Occipital lobe (tissue), 2 donors: ENCODE results near the gene RIC1. TPM values are rescaled to one million over a fixed set of nuclear protein-coding genes. Genes with fewer than 3 reads are reported as not detected.
"Not testable (repeated sequence)": the region's sequence is repeated elsewhere in the genome, so short reads cannot be mapped to it uniquely, and the experiment has no call there.

Experiments
- DNase-seq: peaks from one replicate; lab custom pipeline; 2025; lab: John Stamatoyannopoulos, UW
- total RNA-seq: library from RNA; depleted of rRNA; stranded (reverse); fragments of >200 nt; gene quantifications from one replicate; pipeline ENCODE4 v1.2.3, GENCODE V29; 2014

RIC1 gene
- total RNA-seq, 1 donor from 2014 or later: 33.4 TPM

- no peak for DNase-seq
These were observed 42.9 kb downstream of the RIC1 start for GRCh38 chr9:5671711-5672353.

DNA sequence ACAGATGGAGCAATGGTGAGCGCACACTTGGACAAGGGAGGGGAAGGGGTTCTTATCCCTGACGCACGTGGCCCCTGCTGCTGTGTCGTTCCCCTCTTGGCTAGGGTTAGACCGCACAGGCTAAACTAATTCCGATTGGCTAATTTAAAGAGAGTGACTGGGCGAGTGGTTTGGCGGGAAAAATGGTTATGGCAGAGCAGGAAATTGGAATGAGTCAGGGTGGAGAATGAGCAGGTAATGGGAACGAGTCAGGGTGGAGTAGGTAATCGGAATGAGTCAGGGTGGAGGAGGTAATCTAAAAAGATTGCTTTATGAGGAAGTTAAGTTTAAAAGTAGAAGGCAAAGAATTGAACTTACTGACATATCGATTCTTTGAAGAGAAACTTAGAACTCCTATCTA lies 46.1 kb downstream of the RIC1 start:
- DNase-seq: not testable (repeated sequence)

DNA sequence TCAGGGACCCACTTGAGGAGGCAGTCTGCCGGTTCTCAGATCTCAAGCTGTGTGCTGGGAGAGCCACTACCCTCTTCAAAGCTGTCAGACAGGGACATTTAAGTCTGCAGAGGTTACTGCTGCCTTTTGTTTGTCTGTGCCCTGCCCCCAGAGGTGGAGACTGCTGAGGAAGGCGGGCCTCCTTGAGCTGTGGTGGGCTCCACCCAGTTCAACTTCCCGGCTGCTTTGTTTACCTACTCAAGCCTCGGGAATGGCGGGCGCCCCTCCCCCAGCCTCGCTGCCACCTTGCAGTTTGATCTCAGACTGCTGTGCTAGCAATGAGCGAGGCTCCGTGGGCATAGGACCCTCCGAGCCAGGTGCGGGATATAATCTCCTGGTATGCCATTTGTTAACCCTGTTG lies 54.7 kb downstream of the RIC1 start:
- DNase-seq: not testable (repeated sequence)

- DNase-seq: no peak
These were observed 55.2 kb downstream of the RIC1 start for GRCh38 chr9:5684101-5684500.

DNA sequence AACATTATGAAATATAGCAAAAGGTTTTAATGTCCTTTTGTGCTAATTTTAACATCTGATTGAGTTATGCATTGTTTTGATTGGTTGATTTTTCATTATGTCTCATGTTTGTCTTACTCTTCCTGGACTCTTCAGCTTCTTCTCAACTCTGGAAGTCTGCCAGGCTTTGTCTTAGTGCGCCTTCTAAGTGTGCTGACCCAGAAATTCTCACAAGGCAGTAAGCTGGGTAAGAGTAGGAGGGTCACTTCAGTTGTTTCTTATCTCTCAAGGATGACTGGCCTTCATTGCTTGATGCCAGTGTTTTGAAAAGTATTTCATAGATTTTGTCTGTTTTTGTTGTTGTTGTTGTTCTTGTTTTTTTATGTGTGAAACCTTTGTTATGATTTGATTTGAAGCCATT lies 59.2 kb downstream of the RIC1 start:
- no peak for DNase-seq

DNA sequence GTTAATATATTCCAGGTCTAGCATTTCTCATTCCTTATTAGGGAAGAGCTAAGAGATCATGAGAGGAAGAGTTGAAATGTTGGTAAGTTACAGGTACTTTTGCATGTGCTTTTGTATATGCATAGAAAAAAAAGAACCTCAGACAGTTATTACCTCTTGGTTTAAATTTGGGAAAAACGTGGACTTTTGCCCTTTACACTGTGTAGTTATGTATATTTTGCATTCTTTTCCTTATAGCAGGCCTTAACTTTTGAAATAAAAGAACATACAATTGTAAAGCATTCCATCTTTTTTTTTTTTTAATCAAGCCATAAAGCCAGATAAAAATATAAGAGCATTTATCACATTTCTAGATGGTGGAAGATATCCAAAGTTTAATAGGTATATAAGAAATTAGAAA lies 61.4 kb downstream of the RIC1 start:
- no peak for DNase-seq

DNA sequence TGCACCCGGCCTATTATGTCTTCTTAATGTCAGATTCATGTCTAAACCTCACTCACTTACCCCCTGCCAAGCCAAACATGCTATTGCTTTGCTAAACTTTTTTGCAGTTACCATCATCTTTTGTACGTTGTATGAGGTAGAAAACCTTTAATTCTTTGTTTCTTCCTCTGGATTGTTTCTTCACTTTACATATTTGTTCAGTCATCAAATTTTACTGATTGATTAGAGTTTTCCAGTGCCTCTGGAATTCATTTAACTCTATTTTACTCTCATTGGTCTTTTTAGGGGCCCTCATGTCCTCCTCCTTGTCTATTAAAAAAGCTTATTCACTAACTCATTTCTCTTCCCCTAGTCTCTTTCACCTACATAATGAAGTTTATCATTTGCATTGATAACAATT lies 67.0 kb downstream of the RIC1 start:
- DNase-seq: no peak

DNA sequence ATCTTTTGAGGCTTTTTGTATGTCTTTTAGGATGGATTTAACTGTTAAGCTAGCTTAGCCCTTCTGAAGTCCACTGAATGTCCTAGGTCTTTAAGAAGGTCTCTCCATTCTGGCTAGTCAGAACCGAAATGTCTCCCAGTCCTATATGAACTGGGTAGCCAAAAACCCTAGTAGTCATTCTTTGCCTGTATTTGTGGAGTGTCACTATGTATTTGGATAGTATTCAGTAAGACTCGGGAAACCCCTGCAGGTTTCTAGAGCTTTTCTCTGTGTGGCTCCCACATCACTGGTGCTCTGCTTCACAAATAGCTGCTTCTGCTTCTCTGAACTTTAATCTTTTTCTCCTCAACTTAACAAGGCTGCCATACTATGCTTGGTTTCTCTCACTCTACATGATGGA lies 68.0 kb downstream of the RIC1 start:
- DNase-seq: no peak

- no peak for DNase-seq
These were observed 69.1 kb downstream of the RIC1 start for GRCh38 chr9:5698004-5698403.

DNA sequence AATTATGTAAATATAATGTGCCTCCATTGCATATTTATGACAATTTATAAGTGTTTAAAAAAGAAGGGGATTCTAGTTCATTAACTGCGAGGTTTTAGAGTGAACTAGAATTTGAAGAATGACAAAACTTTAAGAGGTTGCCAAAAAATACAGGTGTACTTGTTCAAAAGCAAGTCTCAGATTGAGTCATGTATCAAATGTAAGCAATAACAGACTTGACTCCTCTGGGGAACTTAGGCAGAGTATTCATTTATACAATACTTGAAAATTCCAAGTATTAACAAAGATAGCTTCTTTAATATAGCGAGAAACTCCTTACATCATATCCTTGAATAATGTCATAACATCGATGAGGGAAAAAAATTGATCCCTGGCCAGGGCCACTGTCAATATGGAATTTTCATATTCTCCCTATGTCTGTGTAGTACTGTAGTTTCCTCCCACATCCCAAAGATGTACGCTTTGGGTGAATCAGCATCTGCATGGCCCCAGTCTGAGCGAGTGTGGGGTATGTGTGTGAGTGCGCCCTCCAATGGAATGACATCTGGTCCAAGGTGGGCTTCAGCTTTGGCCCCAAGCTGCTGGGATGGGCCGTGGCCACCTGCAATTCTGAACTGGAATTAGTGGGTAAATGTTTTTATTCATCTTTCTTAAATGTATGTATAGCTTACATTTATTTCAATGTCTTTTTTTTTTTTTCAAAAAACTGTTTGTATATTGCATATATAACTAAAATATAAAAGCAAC lies 70.1 kb downstream of the RIC1 start:
- no peak for DNase-seq

- DNase-seq: no peak
These were observed 79.5 kb downstream of the RIC1 start for GRCh38 chr9:5708414-5708813.

- no peak for DNase-seq
These were observed 83.9 kb downstream of the RIC1 start for GRCh38 chr9:5712651-5713390.

DNA sequence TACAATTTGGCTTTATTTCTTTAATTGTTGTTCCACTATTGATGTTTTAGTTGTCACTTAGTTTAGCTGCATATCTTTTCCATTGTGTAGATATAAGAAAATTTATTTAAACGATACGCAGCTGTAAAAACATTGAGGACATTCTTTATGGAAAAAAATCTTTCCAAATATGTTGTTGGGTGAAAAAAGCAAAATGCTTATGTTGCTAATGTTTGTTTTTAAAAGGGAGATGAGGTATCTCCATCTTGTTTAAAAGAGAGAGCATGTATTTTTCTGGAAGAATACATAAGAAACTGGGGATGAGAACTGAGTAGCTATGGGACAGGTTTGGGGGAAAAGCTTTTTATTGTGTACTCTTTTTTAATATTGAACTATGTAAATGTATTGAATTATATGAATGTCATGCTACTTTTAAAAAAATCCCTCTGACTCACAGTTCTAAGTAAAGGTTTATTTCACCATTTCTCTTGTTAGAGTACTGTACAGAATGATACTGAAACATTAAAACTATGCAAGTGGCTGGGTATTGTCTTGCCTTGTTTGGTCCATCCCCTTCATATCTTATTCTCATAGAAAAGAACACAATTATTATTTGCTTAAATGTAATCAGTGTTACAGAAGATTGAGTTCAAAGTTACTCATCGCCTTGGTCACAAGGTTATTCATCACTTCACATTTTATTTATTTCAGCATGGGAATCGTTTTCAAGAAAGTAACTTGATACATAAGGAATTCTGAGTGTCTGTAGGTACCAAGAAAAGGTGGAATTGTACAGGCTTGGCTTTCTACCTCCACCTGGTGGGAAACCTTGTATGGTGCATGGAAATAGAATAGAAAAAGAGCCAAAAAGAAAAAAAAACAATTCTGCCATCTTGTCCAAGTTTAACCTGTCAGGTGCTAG lies 85.8 kb downstream of the RIC1 start:
- DNase-seq: no peak

DNA sequence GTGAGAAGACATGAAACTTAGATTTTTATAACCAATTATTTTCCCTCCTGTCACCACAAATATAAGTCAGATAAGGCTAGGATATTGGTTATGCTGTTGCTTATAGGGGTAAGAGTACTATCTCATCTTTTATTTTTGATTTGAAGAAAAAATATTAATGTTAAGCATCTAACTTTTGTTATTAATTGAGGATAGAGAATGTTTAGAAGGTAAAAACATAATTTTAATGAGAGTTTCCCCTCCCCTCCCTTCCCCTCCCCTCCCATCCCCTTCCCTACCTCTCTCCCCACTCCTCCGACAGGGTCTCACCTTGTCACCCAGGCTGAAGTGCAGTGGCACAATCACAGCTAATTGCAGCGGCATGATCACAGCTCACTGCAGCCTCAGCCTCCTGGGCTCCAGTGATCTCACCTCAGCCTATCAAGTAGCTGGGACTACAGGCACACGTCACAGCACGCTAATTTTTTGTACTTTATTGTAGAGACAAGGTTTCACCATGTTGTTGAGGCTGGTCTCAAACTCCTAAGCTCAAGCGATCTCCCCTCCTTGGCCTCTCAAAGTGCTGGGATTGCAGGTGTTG lies 86.7 kb downstream of the RIC1 start:
- DNase-seq: no peak

DNA sequence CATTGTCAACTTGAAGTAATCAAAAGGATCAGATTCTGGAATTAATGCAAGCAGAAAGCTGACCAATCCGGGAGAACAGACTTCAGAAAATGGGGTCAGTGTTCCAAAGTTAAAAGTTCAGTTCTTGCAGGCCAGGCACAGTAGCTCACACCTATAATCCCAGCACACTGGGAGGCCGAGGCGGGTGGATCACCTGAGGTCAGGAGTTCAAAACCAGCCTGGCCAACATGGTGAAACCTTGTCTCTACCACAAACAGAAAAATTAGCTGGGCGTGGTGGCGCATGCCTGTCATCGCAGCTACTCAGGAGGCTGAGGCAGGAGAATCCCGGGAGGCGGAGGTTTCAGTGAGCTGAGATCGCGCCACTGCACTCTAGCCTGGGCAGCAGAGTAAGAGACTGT lies 88.5 kb downstream of the RIC1 start:
- not testable (repeated sequence) for DNase-seq

DNA sequence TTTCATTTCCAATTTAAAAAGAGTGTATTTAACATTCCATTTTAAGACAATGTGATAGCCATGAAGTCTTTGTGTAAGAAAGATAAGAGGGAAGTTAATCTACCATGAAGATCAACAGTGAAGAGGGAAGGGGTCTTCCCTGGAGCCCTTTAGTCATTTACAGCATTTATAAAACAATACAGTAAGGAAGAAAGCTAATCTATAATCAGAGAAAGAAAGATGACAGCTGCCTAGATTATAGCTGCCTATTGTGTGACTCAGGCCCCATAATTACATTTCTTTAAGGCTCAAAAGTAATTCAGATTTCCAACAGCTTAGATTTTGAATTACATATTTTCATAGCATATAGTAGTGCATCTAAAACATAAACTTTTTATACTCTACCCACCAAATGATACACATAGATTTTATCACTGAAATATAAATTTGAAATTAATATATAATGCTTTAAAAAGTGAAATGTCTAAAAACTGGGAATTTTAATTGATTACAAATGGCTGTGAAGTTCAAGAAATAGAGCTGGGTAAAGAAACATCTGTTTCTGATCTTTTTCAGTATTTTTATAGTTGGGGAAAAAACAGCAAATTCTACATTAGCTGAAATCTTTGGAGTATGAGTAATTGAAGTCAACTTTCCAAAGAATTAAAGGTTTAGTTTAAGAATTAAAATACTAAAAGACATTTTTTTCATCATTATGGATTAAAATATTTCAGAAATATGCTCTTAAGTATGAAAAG lies 89.6 kb downstream of the RIC1 start:
- DNase-seq: no peak

GRCh38 chr9:5719100-5719926 lies 90.4 kb downstream of the RIC1 start:
- DNase-seq: no peak

GRCh38 chr9:5720151-5720550 lies 91.2 kb downstream of the RIC1 start:
- no peak for DNase-seq

DNA sequence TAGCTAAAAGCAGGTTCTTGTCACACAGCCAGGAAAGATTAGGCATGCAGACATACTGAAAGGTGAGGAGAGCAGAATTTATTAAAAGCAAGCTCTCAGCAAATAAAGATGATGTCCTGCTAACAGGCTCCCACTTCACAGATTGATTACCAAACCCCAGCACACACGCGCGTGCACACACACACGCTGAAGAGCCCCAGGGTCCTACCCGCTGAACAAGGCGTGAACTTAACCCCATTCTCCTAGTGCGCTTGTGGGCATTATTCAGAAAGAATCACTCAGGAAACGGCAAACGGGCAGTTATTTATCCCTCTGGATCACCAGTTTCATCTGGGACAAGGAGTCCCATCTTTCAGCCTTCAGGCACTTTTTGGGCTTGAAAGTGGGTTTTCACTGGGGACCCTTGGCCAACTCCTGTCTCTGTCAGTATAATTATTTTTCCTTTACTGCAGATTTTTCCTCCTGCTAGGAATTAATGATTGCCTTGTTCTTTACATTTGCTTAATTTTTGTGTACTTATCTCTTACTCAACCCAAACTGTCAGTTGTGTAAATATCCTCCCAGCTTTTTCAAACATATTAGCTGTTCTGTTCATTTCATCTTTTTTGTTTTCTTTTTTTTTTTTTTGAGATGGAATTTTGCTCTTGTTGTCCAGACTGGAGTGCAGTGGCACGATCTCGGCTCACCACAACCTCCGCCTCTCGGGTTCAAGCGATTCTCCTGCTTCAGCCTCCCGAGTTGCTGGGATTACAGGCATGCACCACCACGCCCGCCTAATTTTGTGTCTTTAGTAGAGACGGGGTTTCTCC lies 92.6 kb downstream of the RIC1 start:
- no peak for DNase-seq
